Measurements from ENCODE around the gene EHD2.

GRCh38 chr19:47673426-47673825 lies 39.8 kb upstream of the EHD2 start:
- no peak for TF ChIP-seq EZH2 (IDR thresholded peaks at IDR 0.05; ENCODE audit: insufficient read depth, poor library complexity, severe bottlenecking)
- no peak for TF ChIP-seq EZH2phosphoT487 (IDR thresholded peaks at IDR 0.05; ENCODE audit: insufficient read depth, low read depth)
